ENCODE data around the gene TPMT. TPM values are rescaled to one million over a fixed set of nuclear protein-coding genes. Genes with fewer than 3 reads are reported as not detected.
A peak's percentile ranks its signal among the peaks of the same experiment; 100 is the strongest.

The TPMT gene
- total RNA-seq, 1 donor from 2014 or later: 8.0 TPM

DNA sequence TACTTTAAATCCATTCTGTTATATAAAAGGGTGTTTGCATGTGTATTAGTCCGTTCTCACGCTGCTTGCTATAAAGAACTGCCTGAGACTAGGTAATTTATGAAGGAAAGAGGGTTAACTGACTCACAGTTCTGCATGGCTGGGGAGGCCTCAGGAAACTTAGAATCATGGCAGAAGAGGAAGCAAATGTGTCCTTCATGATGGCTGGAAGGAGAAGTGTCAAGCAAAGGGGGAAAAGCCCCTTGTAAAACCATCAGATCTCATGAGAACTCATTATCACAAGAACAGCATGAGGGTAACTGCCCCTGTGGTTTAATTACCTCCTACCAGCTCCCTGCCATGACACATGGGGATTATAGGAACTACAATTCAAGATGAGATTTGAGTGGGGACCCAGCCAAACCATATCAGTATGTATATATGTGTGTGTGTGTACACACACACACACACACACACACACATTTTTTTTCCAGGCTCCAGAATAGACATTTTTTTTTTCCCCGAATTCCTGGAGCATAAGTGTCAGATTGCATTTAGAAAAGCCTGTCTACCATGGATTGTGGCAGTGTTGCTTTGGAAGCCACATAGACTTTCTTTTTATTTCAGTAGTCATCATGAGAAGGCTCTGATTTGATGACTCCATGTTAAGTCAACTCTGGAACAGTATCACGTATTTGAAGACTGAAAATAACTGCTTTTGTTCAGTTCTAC is 31.8 kb upstream of the TPMT start:
- Mint-ChIP-seq H3K4me1 (peaks cover 3% of the 10 kb centered on the region), H3K9me3 (no peaks in the 10 kb centered on the region), H3K27me3 (ENCODE audit: low read depth) (no peaks in the 10 kb centered on the region), H3K36me3 (peaks cover 16% of the 10 kb centered on the region), H3K27ac (no peak overlapping the region), H3K4me3 (no peak overlapping the region)
- TF ChIP-seq, protein P1, sequence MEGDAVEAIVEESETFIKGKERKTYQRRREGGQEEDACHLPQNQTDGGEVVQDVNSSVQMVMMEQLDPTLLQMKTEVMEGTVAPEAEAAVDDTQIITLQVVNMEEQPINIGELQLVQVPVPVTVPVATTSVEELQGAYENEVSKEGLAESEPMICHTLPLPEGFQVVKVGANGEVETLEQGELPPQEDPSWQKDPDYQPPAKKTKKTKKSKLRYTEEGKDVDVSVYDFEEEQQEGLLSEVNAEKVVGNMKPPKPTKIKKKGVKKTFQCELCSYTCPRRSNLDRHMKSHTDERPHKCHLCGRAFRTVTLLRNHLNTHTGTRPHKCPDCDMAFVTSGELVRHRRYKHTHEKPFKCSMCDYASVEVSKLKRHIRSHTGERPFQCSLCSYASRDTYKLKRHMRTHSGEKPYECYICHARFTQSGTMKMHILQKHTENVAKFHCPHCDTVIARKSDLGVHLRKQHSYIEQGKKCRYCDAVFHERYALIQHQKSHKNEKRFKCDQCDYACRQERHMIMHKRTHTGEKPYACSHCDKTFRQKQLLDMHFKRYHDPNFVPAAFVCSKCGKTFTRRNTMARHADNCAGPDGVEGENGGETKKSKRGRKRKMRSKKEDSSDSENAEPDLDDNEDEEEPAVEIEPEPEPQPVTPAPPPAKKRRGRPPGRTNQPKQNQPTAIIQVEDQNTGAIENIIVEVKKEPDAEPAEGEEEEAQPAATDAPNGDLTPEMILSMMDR (IDR thresholded peaks at IDR 0.05; ENCODE audit: unreplicated experiment): no peak
- no peak for DNase-seq (ENCODE audit: low spot score in 2 of 2, unreplicated experiment in 2 of 2)

DNA sequence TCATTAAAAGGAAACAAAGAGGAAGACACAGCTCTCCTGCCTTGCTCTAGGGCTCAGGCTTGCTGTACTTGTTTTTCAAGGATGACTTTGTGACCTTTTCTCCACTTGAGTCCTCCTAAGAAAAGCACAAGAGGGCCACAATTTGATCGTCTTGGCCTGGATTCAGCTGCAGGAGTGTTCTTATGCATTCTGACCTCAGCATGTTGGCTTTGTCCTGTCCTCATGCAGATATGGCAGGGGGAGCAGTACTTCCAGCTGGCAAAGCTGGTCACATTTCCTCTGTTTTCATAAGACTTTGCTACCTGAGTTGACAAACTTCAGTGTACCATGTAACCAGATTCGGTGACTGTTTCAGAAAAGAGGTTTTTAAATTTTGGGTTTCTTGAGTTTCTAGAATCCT is 31.2 kb upstream of the TPMT start:
- H3K27me3 Mint-ChIP-seq (ENCODE audit: low read depth): no peaks in the 10 kb centered on the region

DNA sequence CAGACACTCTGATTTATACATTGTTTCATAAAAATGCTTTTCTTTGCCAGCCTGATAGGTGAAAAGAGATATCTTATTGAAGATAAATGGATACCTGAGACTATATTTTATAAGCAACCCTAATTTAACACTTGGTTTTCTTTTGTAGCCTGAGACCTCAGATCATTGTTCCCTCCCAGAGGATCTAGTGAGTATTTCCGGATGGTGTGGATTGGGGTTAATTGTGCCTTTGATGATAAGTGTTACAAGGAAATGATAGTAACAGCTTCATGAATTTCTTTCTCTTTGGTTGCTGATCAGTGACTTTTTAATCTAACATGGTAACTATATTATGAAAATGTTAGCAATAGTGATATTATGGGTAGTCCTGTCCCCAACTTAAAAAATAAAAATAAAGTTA is 30.7 kb upstream of the TPMT start:
- TF ChIP-seq, protein P1 (IDR thresholded peaks at IDR 0.05; ENCODE audit: unreplicated experiment): no peak
- peak overlapping the region; percentile 12 for H3K27ac Mint-ChIP-seq
- DNase-seq (ENCODE audit: low spot score in 2 of 2, unreplicated experiment in 2 of 2): no peak
- H3K36me3 Mint-ChIP-seq: peaks cover 12% of the 10 kb centered on the region
- H3K27me3 Mint-ChIP-seq (ENCODE audit: low read depth): no peaks in the 10 kb centered on the region
- H3K4me1 Mint-ChIP-seq: peaks cover 3% of the 10 kb centered on the region
- no peaks in the 10 kb centered on the region for H3K9me3 Mint-ChIP-seq
- no peak overlapping the region for H3K4me3 Mint-ChIP-seq

More for the DNA sequence above, 31.2 kb upstream of the TPMT start:
- Mint-ChIP-seq H3K27ac (peak overlapping the region; percentile 25), H3K9me3 (no peaks in the 10 kb centered on the region), H3K36me3 (peaks cover 10% of the 10 kb centered on the region), H3K4me3 (no peak overlapping the region), H3K4me1 (peaks cover 3% of the 10 kb centered on the region)
- TF ChIP-seq, protein P1 (IDR thresholded peaks at IDR 0.05; ENCODE audit: unreplicated experiment): no peak
- DNase-seq (ENCODE audit: low spot score in 2 of 2, unreplicated experiment in 2 of 2): no peak

DNA sequence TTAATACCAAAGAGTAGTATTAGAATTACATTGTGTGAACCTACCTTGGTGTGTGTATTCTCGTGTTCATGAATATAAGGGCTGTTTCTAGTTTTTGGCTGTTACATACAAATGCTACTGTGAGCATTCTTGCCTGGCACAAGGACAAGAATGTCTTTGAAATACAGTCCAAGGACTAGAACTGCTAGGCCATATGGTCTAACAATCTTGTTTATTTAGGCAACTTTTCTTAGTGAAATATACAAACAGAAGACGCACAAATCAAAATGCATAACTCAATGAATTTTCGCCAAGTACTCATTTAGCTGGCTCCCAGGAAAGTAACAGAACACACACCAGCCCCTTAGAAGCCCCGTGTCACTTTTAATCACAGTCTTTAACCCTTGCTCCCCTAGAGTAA is 28.9 kb upstream of the TPMT start:
- no peak overlapping the region for H3K4me3 Mint-ChIP-seq
- no peaks in the 10 kb centered on the region for H3K27me3 Mint-ChIP-seq (ENCODE audit: low read depth)
- H3K27ac Mint-ChIP-seq: no peak overlapping the region
- no peaks in the 10 kb centered on the region for H3K9me3 Mint-ChIP-seq
- DNase-seq (ENCODE audit: low spot score in 2 of 2, unreplicated experiment in 2 of 2): no peak
- TF ChIP-seq, protein P1 (IDR thresholded peaks at IDR 0.05; ENCODE audit: unreplicated experiment): no peak
- peaks cover 3% of the 10 kb centered on the region for H3K4me1 Mint-ChIP-seq
- peaks cover 10% of the 10 kb centered on the region for H3K36me3 Mint-ChIP-seq

DNA sequence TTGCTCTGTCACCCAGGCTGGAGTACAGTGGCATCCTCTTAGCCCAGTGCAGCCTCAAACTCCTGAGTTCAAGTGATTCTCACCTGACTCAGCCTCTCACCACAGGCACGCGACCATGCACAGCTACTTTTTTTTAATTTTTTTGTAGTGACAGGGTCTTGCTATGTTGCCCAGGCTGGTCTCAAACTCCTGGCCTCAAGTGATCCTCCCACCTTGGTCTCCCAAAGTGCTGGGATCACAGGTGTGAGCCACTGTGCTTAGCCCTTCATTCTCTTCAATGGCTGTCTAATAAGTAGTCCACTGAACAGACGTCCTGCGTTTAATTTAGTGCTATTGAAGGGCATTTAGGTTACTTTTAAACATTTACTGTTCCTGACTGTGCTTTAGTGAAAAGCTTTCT is 27.7 kb upstream of the TPMT start:
- no peak for DNase-seq (ENCODE audit: low spot score in 2 of 2, unreplicated experiment in 2 of 2)
- Mint-ChIP-seq H3K36me3 (peaks cover 10% of the 10 kb centered on the region), H3K27ac (no peak overlapping the region), H3K9me3 (no peaks in the 10 kb centered on the region), H3K27me3 (ENCODE audit: low read depth) (no peaks in the 10 kb centered on the region), H3K4me1 (peaks cover 3% of the 10 kb centered on the region), H3K4me3 (no peak overlapping the region)
- TF ChIP-seq, protein P1 (IDR thresholded peaks at IDR 0.05; ENCODE audit: unreplicated experiment): no peak
